Measurements from ENCODE around the gene WBP1L.

GRCh38 chr10:102815790-102816549 is 72.2 kb downstream of the WBP1L start:
- TF ChIP-seq, protein P1, sequence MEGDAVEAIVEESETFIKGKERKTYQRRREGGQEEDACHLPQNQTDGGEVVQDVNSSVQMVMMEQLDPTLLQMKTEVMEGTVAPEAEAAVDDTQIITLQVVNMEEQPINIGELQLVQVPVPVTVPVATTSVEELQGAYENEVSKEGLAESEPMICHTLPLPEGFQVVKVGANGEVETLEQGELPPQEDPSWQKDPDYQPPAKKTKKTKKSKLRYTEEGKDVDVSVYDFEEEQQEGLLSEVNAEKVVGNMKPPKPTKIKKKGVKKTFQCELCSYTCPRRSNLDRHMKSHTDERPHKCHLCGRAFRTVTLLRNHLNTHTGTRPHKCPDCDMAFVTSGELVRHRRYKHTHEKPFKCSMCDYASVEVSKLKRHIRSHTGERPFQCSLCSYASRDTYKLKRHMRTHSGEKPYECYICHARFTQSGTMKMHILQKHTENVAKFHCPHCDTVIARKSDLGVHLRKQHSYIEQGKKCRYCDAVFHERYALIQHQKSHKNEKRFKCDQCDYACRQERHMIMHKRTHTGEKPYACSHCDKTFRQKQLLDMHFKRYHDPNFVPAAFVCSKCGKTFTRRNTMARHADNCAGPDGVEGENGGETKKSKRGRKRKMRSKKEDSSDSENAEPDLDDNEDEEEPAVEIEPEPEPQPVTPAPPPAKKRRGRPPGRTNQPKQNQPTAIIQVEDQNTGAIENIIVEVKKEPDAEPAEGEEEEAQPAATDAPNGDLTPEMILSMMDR (IDR thresholded peaks at IDR 0.05; ENCODE audit: low read depth, low read length, missing input control) = no peak
- TF ChIP-seq EGR1 (IDR thresholded peaks at IDR 0.05; ENCODE audit: low read depth in 2 of 2) = no peak
- TF ChIP-seq MAX (IDR thresholded peaks at IDR 0.05) = peak; percentile 38
- TF ChIP-seq ATF3 (IDR thresholded peaks at IDR 0.05) = no peak
- TF ChIP-seq FOXA1 (IDR thresholded peaks at IDR 0.05) = no peak
- peak in 1 of 2 donors; percentile 9 for TF ChIP-seq RXRA (IDR thresholded peaks at IDR 0.05)
- no peak for TF ChIP-seq YY1 (IDR thresholded peaks at IDR 0.05)
- no peak for TF ChIP-seq JUND (IDR thresholded peaks at IDR 0.05)

Data from liver (tissue), 3 donors.